Stimulated activated CD4-positive, alpha-beta T cell treated with anti-CD3 and anti-CD28 coated beads, Interleukin-4, amount 100 ng/mL, for 4 hours (primary cell): ENCODE measurements around the gene USP6.
A peak's percentile ranks its signal among the peaks of the same experiment; 100 is the strongest.
"Not testable (repeated sequence)": the region's sequence is repeated elsewhere in the genome, so short reads cannot be mapped to it uniquely, and the experiment has no call there.

Source experiments
- DNase-seq, 2 experiments: peaks; one replicate each; pipeline ENCODE4 v3.0.0-alpha.2; 2020

The USP6 gene

GRCh38 chr17:5115673-5116651 is at the start of gene USP6:
Gene USP6, plus strand, starts transcription at chr17:5116032. Its CDS starts 14,336 bp downstream, at chr17:5130368.
- no peak for DNase-seq

GRCh38 chr17:5068236-5068635 is 47.6 kb upstream of the USP6 start:
- DNase-seq: no peak

- DNase-seq: no peak
Measured at GRCh38 chr17:5069724-5070123, 46.1 kb upstream of the USP6 start.

GRCh38 chr17:5075472-5075871 is 40.4 kb upstream of the USP6 start:
- DNase-seq: not testable (repeated sequence)

GRCh38 chr17:5077275-5077674 is 38.6 kb upstream of the USP6 start:
- not testable (repeated sequence) for DNase-seq

- no peak for DNase-seq
Measured at GRCh38 chr17:5077781-5078105, 38.1 kb upstream of the USP6 start.

GRCh38 chr17:5078106-5079028 is 37.5 kb upstream of the USP6 start, which contains the start of gene ZFP3:
Gene ZFP3, plus strand, starts transcription at chr17:5078467. Its CDS starts 13,038 bp downstream, at chr17:5091505.
- peak; percentile 70 to 84 for DNase-seq

- no peak for DNase-seq
Measured at GRCh38 chr17:5080591-5080990, 35.2 kb upstream of the USP6 start.

GRCh38 chr17:5092218-5093010 is 23.4 kb upstream of the USP6 start:
- no peak for DNase-seq

- no peak for DNase-seq
Measured at GRCh38 chr17:5096731-5097100, 19.1 kb upstream of the USP6 start.

- DNase-seq: peak; percentile 35 to 47
Measured at GRCh38 chr17:5097101-5097834, 18.6 kb upstream of the USP6 start.

- no peak for DNase-seq
Measured at GRCh38 chr17:5099271-5099670, 16.6 kb upstream of the USP6 start.

- no peak for DNase-seq
Measured at GRCh38 chr17:5100832-5101231, 15.0 kb upstream of the USP6 start.

GRCh38 chr17:5110816-5111215 is 5.0 kb upstream of the USP6 start:
- no peak for DNase-seq

- peak; percentile 88 to 90 for DNase-seq
Measured at GRCh38 chr17:5111402-5112204, 4.2 kb upstream of the USP6 start, which contains the start of gene ZNF232. Gene ZNF232, minus strand, starts transcription at chr17:5111878. Its CDS starts 56 bp downstream, at chr17:5111822.

- no peak for DNase-seq
Measured at GRCh38 chr17:5118219-5118618, 2.4 kb downstream of the USP6 start.

GRCh38 chr17:5120036-5120435 is 4.2 kb downstream of the USP6 start:
- no peak for DNase-seq

GRCh38 chr17:5120436-5121185 is 4.8 kb downstream of the USP6 start:
- not testable (repeated sequence) for DNase-seq

- DNase-seq: no peak
Measured at GRCh38 chr17:5121186-5121841, 5.5 kb downstream of the USP6 start.

GRCh38 chr17:5122056-5122455 is 6.2 kb downstream of the USP6 start:
- DNase-seq: not testable (repeated sequence)
